ENCODE results near the gene GNAI2.
"Not testable (repeated sequence)": the region's sequence is repeated elsewhere in the genome, so short reads cannot be mapped to it uniquely, and the experiment has no call there.

GNAI2 gene

DNA sequence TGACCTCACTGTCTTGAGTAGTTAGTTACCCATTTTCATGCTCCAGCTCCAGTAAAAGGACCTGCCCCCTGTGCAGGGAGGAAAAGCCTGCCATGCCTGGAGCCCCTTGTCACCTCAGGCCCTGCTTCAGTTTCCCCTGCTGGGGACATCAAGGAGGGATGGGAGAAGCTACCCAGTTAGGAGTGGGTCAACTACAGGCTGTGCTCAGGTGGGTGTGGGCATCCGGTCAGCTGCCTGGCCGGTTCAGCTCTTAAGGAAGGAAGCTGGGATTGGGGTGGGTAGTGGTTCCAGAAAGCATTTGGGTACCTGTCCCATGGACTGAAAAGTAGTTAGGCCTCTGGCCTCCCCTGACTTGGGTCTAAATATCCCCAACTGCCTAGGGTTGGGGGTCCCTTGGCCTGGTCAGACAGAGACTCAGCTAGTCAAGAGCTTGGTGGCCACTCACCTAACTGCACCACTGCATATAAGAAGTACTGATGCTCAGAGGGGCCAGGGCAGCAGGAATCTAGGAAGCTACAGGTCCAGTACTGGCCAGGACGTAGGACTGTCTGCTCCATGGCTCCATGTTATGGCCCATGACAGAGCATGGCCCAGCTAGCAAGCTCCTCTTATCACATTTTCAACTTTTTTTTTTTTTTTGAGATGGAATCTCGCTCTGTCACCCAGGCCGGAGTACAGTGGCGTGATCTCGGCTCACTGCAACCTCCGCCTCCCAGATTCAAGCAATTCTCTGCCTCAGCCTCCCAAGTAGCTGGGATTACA lies 43.4 kb downstream of the GNAI2 start:
- no peak for DNase-seq

DNA sequence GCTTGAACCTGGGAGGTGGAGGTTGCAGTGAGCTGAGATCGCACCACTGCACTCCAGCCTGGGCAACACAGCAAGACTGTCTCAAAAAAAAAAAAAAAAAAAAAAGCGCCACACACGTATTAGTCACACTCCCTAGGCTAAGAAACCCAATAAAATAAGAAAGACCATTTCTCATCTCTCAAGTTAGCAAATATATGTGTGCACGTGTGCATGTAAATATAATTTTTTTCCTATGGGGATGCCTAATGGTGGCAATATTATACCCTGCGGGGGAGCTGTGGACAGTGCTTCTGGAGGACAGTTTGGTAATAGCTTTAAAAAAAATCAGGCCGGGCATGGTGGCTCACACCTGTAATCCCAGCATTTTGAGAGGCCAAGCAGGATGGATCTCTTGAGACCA lies 48.1 kb downstream of the GNAI2 start:
- DNase-seq: not testable (repeated sequence)

DNA sequence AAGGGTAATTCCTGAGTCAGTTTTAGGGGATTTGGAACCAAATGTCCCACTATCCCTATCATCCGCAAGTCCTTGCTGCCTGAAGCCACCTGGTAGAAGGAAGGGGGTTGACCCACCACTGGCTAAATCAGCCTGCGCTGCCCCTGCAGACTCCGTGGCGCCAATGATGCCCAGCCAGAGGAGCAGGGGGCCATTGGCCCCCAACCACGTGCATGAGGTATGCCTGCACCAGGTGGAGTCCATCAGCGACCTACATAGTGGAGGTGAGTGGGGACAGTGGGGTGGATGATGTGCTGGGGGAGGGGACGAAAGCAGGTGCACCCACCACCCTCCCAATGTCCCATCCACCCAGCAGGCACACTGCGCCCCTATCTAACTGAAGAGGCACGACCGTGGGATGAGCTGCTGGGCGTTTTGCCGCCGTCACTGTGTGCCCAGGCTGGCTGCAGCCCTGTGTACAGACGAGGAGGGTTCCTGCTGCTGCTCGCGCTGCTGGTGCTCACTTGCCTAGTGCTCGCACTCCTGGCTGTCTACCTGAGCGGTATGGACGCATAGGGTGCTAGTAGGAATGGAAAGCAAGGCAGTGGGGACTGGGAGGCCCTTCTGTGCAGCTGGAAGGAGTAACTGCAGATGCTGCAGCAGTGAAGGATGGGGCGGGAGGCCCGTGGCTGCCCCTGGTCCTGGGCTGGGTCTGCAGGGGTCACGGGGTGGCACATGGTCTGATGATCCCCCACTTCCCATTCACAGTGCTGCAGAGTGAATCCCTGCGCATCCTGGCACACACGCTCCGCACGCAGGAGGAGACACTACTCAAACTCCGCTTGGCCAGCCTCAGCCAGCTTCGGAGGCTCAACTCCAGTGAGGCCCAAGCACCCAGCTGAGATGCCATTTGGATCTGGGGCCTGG lies 50.6 kb downstream of the GNAI2 start:
- DNase-seq: no peak

DNA sequence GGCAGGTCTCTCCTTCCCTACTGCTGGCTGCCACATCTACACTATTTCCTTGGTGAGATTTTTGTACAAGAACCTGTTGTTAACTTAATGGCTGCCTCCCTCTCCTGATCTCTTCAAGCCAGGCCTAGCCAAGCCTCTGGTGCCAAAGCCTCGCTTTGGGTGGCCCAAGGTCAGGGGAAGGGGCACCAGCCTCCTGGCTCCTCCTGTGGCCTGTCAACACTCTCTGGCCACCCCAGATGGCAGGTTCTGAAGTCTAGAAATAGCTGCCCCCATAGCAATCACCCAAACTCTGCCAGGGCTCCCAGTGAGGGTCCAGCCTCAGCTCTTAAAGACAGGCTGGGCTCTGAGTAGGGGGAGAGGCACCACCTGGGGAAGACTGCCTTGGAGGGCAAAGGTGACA lies 51.3 kb downstream of the GNAI2 start:
- DNase-seq: no peak

DNA sequence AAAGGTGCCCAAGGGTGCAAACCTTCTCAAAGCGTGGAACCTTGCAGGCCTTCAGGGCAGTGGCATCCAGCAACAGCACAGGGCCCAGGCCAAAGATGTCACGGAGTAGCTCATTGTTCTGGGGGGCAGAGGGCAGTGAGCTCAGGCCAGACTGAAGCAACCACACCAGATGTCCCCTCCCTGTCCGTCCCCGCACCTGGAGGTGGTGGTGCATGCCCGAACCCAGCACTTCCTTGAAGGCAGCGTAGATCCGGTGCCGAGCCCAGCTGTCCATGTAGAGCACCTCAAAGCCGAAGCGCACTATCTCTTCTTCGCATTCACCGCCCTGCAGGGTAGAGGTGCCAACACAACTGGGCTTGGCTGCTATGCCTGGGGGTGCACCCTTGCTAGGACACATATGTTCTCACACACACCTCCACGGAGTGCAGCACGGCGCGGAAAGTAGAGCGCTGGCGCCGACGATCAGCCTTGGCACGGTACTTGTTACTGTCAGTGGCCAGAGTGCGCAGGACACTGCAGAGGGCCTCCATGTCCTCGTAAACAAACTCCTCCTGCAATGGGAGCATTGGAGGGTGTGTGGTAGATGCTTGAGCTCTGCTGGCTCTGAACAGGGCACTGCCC lies 52.5 kb downstream of the GNAI2 start:
- no peak for DNase-seq

DNA sequence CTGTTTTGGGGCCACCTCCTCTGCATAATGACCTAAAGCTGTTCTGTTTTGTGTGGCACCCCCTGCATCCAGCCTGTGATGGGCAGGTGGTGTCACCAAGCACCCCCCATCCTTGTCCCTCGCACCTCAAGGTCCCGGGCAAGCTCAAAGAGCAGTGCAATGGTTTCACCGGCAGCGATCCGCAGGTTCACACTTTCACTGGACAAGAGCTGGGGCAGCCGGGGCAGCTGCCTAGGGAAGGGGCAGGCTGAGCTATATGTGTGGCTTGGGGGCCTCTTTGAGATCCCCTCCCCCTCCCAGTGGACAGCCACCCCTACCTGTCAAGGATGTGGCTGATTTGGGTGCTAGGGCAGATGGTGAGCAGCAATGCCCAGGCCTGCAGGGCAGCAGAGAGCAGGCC lies 53.1 kb downstream of the GNAI2 start:
- DNase-seq: no peak

DNA sequence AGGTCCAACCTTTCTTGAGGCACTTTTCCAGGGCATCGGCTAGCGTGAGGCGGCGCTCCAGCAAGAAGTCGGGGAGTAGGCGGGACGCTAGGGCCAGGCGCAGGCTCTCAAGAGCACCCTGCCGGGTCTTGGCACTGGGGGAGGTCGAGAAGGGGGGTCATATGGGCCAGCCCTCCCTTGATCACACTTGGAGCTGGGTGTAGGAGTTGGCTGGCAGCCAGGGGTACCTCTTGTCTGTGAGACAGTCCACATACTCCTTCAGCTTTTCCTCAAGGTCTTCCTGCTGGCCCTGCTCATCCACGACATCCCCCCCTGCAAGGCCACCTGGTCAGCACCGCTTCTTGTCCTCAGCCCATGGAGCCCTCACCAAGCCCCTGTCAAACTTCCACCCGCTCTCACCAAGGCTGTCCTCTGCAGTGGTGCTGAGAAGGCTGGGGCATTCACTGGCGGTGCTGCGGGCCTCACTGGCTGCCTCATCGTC lies 54.2 kb downstream of the GNAI2 start:
- DNase-seq: no peak

DNA sequence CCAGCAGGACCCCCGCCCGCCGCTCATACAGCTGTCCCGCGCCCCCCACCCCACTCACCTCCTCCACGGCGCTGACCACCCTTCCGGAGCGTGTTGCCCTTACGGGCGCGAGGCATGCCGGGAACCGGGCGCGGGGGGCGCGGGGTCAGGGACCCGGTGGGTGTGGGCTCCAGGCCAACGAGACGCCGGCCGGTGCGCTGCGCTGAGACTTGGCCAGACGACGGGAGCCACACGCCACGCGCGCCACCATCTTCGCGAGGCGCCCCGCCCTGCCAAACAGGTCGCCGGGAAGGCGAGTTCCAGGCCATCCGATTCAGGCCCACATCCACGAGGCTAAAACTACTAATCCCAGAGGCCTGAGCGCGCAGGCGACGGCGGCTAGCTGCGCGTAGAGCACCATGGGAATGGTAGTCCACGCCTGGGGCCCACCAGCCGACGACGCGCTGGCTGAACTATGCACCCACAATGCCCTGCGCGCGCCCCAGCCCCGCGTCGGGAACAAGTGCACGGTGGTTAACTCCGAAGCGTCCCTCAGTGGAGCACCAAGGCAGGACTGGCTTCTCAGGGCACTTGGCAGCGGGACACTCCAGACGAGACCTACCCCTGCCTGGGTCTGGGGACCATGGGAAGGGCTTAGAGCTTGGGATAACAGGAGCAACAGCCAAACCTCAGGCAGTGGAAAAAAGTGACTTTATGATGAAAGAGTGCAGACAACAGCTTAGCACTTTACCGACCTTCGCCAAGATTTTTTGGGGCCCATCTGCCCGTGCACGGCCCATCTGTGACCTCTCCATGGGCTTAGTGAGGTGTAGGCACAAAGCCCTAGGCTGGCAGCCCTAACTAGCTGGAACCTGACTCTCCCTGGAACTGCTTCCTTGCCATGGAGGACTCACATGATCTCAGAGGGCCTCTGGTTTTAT lies 56.4 kb downstream of the GNAI2 start, which contains the start of gene IFRD2:
Gene IFRD2 (minus strand): TSS at position 271 of the 920 bp plus-strand sequence. CDS start 155 bp downstream, at position 116.
- DNase-seq: peak; percentile 94 to 97

DNA sequence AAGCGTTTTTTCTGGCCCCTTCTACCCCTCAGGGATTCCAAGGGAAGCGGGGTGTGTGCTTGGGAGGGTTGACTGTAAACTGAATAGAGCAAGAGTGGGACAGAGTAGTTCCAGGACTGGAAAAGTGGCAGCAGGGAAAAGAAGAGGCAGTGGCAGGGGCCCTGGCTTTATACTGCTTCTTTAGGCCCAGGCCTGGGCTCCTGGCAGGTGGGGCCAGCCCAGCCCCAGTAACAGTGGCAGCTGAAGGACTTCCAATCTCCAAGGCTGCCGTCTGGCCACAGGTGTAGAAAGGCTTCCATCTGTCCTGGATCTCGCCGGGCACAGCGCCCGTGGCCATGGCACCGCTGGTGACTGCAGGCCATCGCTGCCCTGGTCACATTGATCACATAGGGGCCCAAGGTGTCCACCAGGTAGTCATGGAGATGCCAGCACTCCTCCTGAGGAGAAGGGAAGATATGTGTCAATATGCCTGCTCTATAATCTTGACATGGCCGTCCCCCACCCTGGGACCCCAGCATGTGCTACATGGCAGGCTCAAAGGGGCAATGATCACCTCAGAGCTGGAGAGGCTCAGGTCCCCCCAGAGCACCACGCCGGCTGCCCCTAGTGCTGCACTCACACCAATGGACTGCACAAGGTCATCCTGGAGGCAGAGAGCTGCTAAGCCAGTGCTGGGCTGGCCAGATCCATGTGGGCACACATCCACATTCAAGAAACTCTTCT lies 57.2 kb downstream of the GNAI2 start:
- no peak for DNase-seq

DNA sequence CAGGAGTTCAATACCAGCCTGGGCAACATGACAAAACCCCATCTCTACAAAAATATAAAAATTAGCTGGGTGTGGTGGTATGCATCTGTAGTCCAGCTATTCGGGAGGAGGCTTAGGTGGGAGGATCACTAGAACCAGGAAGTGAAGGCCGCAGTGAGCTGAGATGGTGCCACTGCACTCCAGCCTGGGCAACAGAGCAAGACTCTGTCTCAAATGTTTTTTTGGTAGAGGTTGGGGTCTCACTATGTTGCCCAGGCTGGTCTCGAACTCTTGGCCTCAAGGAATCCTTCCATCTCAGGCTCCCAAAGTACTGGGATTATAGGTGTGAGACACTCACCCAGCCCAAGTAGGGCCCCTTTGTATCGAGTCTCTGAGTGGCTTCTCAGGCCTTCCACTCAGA lies 58.1 kb downstream of the GNAI2 start:
- DNase-seq: no peak

DNA sequence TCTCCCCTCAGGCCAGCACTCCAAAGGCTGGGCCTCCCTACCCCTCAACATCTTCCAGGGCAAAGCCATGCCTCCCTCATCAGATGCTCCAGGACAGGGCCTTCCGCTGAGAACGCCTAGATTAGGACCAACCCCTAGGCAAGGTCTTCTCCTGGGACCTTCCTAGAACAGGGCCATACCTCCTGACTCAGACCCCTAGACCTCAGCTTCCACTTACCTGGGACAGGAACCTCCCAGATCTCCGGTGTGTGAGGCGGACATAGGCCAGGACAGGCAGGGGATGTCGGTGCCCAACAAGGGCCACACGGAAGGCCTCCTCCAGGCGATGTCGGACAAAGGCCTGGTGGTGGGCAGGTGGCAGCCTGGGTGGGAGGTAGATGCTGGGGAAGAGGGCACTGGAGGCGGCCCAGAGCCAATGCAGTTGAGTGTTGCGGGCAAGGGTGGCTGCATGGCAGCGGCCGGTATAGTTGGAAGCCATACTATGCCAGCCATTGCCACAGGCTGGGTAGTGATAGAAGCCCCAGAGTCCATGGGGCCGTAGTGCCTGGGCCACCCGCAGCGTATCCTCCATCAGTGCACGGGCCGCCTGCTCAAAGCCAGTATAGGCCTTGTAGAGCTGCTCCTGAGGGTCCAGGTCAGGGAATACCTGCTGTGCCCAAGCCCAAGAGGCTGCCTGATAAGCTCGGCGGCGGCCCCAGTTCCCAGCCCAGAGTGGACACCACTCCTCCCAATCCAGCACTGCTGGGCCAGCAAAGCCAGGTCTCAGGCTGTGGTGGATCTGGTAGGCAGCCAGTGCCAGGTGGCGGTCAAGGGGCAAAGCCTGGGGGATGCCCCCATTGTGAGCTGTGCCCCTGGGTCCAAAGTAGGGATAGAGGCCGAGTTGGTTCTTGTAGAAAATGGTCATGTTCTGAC lies 58.7 kb downstream of the GNAI2 start:
- no peak for DNase-seq

DNA sequence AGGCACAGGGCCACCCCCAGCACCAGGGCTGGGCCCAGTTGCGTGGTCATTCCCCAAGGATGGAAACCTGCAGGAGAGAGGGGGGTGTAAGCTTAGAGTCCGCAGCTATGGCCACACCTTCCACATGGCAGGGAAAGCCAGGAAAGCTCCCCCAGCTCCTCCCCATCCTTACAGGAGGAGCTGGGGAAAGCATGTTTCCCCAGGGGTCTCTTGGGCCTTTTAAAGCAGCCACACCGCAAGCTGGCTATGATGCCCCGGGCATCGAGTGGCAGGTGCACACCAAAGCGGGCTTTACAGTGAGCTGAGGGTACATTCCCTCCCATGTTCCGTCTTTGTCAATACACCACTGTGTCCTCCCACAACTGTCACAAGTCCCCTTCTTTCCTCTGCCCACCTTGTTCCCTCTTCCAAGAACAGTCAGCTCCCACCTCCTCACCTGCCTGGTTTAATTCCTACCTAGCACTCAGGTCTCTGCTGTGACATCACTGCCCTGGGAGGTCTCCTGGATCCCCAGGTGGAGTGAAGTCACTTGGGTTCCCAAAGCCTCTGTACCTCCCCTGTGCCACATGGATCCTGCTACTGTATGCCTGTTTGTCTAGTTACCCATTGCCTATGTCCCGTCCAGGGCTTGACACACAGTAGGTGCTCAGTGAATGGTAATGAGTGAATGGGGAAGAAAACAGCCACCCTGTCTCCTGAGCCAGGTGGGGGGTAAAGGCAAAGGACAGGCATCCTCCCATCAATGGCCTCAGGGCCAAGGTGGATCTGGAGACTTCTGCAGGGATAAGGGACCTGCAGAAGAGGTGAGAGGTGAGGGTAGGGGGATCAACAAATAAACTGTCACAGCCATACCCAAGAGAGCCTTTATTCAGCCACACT lies 59.8 kb downstream of the GNAI2 start:
- DNase-seq: no peak

DNA sequence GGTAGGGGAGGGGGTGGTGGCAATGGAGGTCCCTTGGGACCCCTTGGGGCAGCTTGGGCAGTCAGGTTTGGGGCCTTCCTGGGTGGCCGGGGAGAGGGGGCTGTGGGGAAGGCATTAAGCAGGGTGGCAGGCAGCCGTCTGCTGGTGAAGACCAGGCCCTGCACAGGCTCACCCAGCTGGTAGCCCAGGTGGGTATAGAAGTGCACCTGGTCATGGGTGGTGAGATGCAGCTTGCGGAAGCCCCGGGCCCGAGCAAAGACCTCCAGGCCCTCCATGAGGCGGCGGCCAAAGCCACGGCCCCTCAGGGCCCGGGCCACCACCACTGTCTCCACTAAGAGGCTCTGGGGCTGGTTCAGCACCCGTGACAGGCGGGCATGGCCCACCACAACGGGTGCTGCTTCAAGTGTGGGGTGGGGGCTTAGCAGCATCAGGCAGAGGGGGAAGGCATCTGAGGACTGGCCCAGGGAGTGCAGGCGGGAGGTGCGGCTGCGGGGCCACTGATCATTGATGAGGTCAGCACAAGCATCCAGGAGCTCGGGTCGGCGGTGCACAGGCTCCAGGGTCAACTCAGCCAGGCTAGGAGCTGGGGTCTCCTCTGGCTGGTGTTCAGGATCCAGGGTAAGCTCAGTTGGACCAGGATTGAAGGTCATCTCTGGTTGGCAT lies 60.8 kb downstream of the GNAI2 start:
- no peak for DNase-seq

DNA sequence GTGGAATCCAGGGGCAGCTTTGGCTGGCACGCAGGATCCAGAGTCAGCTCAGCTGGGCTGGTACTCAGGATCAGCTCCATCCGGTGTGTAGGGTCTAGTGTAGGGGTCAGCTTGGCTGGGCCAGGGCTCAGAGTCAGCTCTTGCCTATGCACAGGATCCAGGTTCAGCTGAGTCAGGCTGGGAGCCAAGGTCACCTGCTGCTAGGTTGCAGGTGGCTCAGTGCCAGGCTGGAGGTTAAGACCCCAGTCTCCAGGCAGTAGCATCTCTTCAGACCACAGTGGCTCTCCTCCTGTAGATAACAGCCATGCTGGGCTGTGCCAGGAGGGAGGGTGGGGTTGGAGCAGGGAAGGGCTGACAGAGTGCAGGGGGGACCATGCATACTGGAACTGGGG lies 61.4 kb downstream of the GNAI2 start:
- no peak for DNase-seq

DNA sequence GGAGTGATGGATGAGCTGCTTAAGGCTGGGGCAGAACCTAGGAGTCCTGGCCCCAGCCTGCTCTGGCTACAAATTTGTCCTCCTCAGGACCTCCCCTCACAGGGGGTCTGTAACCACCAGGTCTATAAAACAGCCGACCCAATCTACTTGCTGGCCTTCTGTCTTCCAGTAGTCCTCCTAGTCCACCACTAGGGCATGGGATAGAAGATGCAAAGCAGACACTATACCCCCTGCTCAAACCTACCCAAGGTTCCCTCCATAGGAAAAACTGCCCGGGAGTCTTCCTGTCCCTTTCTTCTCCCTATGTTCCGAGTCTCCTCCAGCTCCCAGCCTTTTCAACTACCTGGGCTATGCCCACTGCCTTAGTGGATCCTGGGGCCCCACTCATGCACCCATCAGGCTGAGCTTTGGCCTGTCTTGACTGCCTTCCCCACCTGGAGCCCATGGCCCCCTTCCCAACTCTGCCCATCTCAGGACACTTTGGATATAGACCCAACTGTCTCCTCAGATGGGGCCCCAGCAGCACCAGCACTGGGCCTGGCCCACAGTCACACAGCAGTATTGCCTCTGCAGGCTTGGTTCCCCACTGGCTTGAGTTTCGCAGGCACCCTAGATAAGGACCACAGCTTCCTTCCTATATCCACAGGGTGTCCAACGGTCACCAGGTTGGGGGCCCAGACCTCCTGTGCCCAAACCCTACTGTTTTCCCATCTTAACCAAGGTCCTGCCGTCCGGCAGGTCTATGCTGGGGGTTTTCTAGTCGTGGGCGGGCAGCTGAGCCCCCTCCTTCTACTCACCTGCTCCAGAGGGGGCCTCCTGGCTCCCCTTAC lies 62.1 kb downstream of the GNAI2 start:
- DNase-seq: no peak

DNA sequence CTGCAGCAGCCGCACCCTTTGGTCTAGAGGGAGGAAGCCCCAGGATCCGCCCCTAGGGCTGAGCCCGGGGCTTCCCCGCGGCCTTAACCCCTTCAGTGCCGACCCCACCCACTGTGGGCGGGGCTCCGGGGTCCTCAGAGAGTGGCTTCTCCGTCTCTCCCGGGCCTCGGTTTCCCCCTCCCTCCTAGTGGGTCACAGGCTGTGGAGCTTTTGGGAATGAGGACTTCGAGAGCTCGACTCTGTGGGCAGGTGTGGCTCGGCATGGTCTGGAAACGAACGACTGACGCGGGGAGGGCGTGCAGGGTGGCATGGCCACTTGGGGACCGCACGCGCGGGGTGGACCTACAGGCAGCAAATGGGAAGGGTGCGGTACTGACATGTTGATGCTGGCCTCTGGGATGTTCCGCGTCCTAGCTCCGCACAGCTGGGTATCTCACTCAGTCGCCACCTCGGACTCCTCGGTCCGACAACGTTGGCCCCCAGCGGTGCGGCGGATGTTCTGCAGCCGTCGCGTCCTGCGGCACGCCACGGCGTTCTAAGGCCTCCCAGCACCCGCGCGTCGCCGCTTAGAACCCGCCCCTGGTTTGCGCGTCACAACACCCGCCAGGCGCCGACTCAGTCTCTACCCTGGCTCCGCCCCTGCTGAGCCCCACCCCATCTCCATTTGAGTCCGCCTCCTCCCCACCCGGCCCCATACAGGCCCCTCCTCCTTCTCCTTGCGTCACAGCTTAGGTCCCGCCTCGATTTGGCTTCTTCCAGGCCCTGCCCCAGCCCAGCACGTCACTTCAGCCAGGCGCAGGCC lies 63.0 kb downstream of the GNAI2 start, which contains the start of the genes HYAL3 and NAA80:
Gene HYAL3 (minus strand): TSS at position 570 of the 802 bp plus-strand sequence. CDS start 3,803 bp downstream, outside the sequence.
Gene NAA80 (minus strand): TSS at position 570 of the 802 bp plus-strand sequence. CDS start 1,942 bp downstream, outside the sequence.
- DNase-seq: peak; percentile 100

DNA sequence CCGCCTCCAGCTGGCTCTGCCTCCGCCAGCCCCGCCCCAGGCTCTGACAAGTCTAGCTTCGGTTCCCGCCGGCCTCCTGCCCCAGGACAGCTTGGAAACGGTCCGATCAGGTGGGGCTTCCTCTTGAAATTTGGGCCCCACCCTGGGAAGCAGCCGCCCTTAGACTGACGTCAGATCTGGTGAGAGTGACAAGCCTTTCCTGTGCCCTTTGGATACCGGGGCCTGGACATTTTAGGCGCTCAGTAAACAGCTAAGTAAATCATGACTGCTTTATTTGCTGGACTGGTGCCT lies 63.6 kb downstream of the GNAI2 start:
- DNase-seq: no peak

Data from activated T-cell treated with anti-CD3 and anti-CD28 coated beads, Interleukin-2, amount 50 U/mL, for 48 hours (primary cell).